Measurements from ENCODE around the gene ACTG1. TPM values are rescaled to one million over a fixed set of nuclear protein-coding genes. Genes with fewer than 3 reads are reported as not detected.
A peak's percentile ranks its signal among the peaks of the same experiment; 100 is the strongest.

Gene ACTG1
- total RNA-seq, 1 donor from 2014 or later, result 2,441 TPM

DNA sequence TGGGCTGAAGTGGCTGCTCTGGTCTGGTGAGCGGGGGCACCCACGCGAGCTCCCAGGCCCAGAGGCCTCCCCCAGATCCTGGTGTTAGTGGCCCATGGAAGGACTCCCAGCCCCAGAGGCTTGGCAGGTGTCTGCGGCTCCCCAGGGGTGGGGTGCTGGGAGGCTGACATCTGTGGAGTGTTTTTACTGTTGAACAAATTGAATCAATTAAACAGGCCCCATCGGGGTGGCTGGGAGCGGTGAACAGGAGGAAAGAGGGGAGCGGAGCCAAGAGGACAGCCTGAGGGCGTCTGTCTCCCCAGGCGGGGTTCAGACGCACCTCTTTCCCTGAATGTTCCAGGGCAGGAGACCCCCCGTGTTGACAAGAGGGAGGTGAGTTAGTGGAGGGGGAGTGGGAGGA is 29.9 kb downstream of the ACTG1 start:
- Histone ChIP-seq H3K27me3 (no peaks in the 10 kb centered on the region), H3K27ac (no peak overlapping the region), H3K36me3 (no peaks in the 10 kb centered on the region), H3K9me3 (no peaks in the 10 kb centered on the region), H3K4me1 (peaks cover 44% of the 10 kb centered on the region), H3K4me3 (no peak overlapping the region)
- no peak for DNase-seq (ENCODE audit: extremely low spot score in 2 of 2)
- TF ChIP-seq, protein P1, sequence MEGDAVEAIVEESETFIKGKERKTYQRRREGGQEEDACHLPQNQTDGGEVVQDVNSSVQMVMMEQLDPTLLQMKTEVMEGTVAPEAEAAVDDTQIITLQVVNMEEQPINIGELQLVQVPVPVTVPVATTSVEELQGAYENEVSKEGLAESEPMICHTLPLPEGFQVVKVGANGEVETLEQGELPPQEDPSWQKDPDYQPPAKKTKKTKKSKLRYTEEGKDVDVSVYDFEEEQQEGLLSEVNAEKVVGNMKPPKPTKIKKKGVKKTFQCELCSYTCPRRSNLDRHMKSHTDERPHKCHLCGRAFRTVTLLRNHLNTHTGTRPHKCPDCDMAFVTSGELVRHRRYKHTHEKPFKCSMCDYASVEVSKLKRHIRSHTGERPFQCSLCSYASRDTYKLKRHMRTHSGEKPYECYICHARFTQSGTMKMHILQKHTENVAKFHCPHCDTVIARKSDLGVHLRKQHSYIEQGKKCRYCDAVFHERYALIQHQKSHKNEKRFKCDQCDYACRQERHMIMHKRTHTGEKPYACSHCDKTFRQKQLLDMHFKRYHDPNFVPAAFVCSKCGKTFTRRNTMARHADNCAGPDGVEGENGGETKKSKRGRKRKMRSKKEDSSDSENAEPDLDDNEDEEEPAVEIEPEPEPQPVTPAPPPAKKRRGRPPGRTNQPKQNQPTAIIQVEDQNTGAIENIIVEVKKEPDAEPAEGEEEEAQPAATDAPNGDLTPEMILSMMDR (IDR thresholded peaks at IDR 0.05), result no peak
- TF ChIP-seq POLR2A (IDR thresholded peaks at IDR 0.05) (no peak), POLR2AphosphoS5 (IDR thresholded peaks at IDR 0.05; ENCODE audit: insufficient read depth in 1 of 2, low read depth in 1 of 2) (no peak)
- intact Hi-C loops (cut with DNase I), result loop anchor here (2.0 kb wide), 1 partner anchor 228 kb away; no protein-coding TSS in a partner anchor

DNA sequence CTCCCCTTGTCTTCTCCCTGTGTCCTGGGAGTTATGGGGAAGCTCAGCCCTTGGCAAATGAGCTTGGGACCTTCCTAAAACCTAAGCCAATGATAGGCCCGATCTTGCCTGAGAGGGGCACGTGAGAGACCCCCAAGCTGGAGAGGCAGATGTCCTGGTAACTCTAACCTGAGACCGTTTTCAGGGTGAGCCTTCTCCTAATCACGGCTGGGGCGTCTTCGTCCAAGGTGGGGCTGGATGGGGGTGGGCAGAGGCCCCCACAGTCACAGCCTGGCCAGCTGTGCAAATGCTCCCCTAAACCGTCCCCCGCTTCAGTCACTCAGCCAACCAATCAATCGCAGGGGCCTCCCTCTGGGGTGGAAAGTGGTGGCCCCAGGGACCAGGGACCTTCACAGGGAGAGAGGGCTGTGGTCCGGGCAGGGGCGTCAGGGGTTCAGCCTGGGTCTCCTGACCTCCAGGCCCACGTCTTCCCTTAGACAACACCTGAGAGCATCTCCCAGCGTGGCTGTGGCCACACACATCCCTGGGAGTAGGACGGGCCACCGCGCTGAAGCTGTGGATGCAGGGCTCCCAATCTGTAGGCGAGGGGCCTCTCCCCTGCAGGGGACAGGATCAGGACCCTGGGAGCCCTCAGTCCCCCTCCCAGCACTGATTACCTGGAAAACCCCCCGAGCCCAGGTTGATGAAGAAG is 30.6 kb downstream of the ACTG1 start:
- peaks cover 39% of the 10 kb centered on the region for H3K4me1 ChIP-seq
- H3K27ac ChIP-seq, result no peak overlapping the region
- DNase-seq (ENCODE audit: extremely low spot score in 2 of 2), result no peak
- no peaks in the 10 kb centered on the region for H3K9me3 ChIP-seq
- no peaks in the 10 kb centered on the region for H3K36me3 ChIP-seq
- no peaks in the 10 kb centered on the region for H3K27me3 ChIP-seq
- peak overlapping the region; percentile 35 to 36 for H3K4me3 ChIP-seq
- TF ChIP-seq, protein P1 (IDR thresholded peaks at IDR 0.05), result no peak
- TF ChIP-seq POLR2A (IDR thresholded peaks at IDR 0.05) (no peak), POLR2AphosphoS5 (IDR thresholded peaks at IDR 0.05; ENCODE audit: insufficient read depth in 1 of 2, low read depth in 1 of 2) (no peak)
- intact Hi-C loops (cut with DNase I), result loop anchor here (2.0 kb wide), 3 partner anchors 83 to 227 kb away; no protein-coding TSS in a partner anchor

DNA sequence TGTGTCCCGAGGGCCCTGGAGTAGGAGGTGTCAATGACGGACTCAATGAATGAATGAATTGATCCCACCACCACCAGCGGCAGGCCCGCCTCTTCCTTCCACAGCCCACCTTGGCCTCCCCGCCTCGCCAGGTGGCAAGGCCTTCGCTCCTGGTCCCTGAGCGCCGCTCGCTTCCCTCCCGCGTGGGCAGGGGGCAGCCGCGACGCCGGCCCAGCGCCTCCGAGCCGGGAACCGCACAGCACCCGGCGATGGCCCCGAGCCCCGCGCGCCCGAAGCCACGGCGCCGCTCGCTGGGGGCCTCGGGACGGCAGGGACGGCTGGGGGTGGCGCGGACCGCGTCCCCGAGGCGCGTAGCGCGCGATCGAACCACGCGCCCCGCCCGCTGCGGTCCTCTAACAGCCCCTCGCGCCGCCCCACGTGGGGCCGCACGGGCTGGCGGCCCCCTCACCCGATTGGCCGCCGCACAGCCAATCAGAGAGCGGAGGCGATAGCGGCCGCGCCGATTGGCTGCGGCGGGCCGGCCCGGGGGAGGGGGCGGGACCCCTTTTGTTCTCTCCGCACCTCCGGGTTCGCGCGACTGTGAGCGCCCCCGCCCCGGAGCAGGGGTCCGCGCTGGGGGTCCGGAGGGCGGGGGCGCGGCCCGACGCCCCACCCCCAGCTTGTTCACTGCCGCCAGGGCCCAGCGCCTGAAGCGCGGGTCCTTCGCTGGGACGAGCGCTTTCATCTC is 31.4 kb downstream of the ACTG1 start:
- no peaks in the 10 kb centered on the region for H3K27me3 ChIP-seq
- H3K27ac ChIP-seq, result no peak overlapping the region
- peak overlapping the region; percentile 35 to 36 for H3K4me3 ChIP-seq
- TF ChIP-seq, protein P1 (IDR thresholded peaks at IDR 0.05), result no peak
- TF ChIP-seq POLR2AphosphoS5 (IDR thresholded peaks at IDR 0.05; ENCODE audit: insufficient read depth in 1 of 2, low read depth in 1 of 2), result no peak
- TF ChIP-seq POLR2A (IDR thresholded peaks at IDR 0.05), result no peak
- no peaks in the 10 kb centered on the region for H3K9me3 ChIP-seq
- H3K4me1 ChIP-seq, result peaks cover 39% of the 10 kb centered on the region
- no peaks in the 10 kb centered on the region for H3K36me3 ChIP-seq
- DNase-seq (ENCODE audit: extremely low spot score in 2 of 2), result no peak
- intact Hi-C loops (cut with DNase I), result loop anchor here (2.0 kb wide), 2 partner anchors 82 to 134 kb away; no protein-coding TSS in a partner anchor

DNA sequence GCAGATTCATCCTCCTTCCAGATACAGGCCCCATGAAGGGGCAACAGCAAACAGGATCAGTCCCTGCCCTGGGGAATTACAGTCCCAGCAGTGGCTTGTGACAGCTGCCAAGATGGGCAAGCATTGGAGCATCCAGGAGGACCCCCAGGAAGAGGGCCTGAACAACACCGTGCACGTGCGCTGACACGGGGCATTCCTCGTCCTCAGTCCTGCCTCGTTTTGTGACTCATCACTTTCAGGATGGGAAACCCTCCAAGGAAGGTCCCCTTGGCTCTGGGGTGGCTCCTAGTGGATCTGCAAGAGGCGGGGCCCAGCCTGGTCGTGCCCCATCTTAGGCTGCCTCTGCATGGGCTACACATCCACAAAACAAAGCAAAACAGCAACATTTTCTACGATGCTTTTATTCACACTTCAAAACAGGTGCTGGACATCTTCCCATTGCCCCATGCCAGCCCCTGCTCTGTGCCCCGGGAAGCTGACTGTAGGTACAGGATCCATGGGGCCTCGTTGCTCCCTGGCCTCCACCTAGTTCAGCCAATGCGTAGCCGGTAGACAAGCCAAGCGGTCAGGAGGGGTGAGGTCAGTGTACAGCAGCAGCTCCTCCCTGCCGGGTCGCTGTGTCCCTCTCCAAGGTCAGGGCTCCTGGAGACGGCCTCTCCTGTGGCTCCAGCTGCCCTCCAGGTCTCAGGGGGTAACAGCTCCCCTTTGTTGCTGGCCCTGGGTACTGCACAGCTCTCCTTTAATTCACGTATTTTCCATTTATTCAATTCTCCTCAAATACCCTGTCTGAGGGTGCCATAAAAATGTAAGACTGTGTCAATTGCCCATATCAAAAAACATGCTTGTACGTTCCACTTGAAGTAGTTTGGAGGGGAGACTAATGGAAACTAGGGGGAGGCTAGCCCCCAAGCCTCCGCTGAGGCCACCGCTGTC is 32.2 kb downstream of the ACTG1 start:
- TF ChIP-seq POLR2AphosphoS5 (IDR thresholded peaks at IDR 0.05; ENCODE audit: insufficient read depth in 1 of 2, low read depth in 1 of 2), result no peak
- TF ChIP-seq, protein P1 (IDR thresholded peaks at IDR 0.05), result no peak
- TF ChIP-seq POLR2A (IDR thresholded peaks at IDR 0.05), result no peak
- intact Hi-C loops (cut with DNase I), result loop anchor here (2.0 kb wide), 2 partner anchors 82 to 134 kb away; no protein-coding TSS in a partner anchor
- H3K4me3 ChIP-seq, result peak overlapping the region in 1 of 2 donors; percentile 35

More for the DNA sequence above, 32.2 kb downstream of the ACTG1 start:
- H3K36me3 ChIP-seq, result no peaks in the 10 kb centered on the region
- H3K27ac ChIP-seq, result no peak overlapping the region
- no peaks in the 10 kb centered on the region for H3K27me3 ChIP-seq
- peaks cover 39% of the 10 kb centered on the region for H3K4me1 ChIP-seq
- H3K9me3 ChIP-seq, result no peaks in the 10 kb centered on the region
- no peak for DNase-seq (ENCODE audit: extremely low spot score in 2 of 2)

Data from vagina (tissue), 2 donors.